Embryonic facial prominence (tissue), 1 donor: Measurements from ENCODE around the gene KLHL29.

ENCODE experiments used
- DNase-seq: peaks from one replicate; pipeline ENCODE4 v3.0.0-alpha.2; 2016; ENCODE audit errors: extremely low spot score

Gene KLHL29

DNA sequence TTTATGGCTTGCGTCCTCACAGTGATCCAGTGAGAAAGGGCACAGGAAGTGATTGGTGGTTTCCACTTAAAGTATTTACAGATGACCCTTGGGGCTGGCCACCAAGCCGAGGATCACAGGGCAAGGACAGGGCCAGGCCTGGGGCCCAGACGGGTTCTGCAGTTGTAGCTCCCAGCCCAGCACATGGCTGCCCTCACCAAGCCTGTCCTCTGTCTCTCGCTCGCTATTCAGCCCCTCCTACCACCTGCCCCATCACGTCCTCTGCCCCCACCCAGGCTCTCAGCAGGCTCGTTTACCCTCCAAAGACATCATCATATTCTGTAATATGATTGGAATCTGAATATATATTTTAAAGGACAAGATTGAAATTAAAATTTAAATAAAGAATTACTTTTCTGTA, 246.0 kb downstream of the KLHL29 start:
- no peak for DNase-seq

DNA sequence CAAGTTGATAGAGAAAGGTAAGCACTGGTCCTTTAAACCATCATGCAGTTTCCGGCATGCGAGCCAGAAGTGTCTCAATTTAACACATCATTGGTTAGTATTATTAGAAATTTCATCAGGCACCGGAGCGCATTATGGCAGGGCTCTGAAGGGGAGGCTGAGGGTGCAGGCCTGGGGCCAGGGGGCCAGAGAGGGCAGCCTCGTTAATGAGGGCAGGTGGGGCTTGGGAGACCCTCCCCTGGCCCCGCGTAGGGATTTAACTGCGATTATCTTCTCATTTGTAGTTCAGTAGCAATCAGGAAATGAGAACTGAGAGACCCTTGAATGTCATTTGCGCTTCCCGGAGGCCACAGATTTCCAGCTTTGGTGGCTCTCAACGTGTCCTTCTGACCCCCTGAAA, 246.4 kb downstream of the KLHL29 start:
- DNase-seq: no peak

DNA sequence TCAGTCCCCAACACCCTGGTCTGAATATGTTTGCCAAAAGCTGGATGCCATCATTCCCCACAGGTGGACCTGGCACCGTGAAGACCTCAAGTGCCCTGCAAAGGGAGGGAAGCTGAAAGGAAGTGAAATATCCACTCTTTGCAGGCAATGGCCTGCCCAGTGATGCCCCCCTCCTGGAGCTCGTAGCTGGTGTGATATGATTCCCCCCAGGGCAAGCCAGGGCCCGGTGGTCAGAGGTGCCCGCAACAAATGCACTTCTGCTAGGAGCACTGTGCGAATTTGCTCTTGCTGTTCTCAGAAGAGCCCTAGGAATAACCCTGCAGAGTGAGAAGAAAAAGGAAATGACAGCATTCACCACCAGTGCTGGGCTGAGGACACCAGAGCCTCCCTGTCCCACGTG, 247.4 kb downstream of the KLHL29 start:
- DNase-seq: no peak

DNA sequence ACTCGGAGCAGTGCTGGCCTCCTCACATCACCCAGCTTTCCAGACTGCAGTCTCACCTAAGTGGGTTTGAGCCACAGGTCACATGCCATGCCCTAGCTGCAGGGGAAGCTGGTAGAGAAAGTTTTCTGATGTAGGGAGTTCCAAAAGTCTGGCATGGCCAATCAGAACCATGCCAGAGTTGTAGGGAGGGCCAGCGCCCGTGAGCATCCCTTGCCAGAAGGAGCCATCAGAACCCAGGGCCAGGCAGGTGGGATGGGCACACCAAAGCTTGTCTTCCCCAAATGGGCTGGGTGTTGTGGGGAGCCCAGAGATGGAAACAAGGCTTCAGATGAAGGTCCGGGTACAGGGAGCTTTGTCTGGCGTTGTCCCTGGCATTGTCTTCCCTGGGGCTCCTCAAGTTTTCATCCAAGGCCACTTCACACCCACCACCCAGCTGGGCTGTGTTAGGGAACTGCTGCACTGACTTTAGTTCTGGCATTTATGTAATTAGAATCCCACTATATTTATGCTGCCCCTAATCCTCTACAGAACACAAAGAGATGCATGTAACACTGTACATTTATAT, 247.9 kb downstream of the KLHL29 start:
- no peak for DNase-seq

DNA sequence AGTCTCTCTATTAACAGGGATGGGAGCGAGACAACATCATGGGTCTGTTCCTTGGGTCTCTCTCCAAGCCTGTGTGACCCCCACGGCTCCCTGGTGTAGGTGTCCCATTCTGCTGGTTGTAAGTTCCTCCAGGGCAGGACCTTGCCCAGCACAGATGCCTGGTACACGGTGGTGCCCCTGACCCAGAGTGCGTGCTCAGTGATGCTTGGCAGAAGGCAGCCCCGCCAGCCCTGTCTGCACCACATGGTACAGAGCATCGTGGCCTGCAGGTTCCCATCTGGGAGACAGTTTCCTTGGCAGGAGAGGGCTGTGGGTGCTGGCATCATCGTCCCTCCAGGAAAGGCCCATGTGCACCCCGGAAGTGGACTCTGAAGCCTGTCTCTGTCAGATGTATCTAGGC, 249.0 kb downstream of the KLHL29 start:
- no peak for DNase-seq

DNA sequence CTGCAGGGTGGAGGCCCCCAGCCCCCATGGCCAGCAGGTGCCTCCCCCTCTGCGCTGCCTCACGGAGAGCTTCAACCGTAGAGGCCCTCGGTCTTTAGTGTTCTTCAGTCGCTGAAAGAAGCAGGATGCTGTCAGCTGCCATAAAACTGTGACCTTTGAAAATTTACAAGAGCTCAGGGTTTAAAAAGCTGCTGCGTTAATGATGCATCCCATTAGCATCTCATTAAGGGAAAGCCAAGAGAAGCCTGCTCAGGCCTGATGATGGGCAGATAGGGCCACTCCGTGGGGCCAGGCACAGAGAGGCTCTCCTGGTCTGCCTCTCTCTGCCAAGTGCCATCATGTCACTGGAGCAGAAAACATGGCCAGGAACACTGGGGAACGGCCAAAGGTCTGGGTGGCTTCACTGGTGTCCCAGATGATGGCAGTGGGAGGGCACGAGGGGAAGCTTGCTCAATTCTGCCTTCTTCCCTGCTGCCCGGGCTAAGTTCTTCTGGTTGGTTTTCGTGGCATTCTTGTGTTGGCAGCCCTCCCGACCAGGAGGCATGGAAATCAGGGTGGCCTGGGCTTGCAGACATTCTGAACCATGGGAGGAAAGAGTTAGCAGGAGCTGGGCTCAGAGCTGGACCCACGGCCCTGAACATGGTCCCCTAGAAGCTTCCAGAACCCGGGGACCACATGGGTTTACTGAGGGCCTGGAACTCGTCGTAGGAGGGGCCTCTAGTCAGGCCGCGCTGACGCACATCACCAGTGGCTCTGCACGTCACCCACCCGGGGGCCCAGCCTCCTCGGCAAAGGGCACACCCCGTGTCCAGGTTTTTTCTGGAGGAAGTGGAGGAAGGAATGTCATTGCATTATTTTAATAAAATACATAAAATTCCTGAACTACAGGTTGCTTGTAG, 250.7 kb downstream of the KLHL29 start:
- DNase-seq: no peak

DNA sequence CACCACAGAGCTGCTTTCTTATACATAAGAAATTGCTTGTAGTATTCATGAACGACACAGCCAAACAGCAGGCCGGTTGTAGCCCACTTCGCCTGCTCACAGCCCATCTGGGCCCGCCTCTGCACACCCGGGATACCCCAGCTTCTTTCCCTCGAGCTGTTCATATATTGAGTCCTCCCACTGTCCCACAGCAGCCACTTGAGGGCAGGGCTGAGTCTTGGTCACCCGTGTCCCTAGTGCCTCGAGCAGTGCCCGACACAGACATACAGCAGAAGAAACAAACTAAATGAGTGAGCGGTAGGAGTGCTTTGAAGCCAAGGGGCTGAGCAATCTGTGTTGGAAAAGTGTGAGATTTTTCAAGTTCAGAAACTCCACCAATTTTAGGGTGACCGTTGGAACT, 251.4 kb downstream of the KLHL29 start:
- no peak for DNase-seq

DNA sequence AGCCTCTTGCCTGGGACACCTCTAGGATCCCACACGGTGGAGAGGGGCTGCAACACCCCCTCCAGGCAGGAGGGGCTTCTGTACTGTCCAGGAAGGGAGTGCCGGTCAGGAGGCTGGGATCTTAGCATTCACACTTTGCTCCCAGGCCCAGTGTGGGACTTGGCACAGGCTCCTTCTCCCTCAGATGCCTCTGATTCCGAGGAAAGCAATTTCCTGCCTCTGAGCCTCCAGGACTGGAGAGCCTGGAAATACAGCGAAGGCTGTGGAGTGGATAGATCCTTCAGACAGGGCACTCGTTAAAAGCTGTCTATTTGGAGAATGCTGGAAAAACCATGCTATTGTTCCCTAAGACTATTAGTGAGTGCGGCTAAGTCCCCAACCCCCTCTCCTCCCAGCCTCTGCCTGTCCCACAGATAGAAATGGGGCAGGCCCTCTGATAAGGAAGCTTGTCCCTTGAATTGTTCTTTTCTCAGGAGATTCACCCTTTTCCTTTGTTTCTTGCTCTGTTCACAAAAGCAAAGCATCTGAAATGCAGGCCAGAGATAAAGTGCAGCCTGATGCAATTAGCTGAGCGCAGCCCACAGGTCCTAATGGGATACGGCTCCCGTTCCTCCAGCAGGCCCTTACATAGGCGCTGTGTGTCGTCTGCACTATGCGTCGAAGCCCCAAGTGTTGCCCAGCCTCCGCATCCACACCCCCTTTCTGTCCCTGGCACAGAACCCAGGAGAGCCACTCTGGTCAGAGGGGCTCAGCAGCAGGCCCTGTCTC, 252.2 kb downstream of the KLHL29 start:
- DNase-seq: no peak

DNA sequence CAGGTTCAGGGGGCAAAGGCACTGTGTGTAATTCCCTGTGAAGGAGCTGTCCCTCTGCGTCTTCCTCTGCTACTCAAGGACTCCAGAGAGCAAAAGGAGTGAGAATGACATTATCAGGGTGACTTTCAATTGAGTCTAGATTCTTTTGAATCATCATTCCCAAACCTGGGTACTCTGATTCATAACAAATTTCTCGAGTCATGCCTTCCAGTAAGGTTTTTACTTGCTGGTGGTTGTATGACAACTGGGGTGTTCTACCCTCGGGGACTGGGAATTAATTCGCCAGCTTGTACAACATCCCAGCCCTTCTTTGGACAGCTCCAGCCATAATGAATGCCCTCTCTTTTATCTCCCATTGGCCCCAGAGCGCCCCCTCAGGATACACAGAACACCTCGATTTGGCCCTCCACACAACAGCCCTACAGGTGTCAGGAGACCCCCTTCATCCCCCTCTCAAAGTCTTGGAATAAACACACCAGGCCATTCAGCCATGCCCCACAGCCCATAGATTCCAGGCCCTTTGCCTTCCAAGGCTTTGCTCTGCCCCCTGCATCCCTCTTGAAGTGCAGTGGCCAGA, 254.5 kb downstream of the KLHL29 start:
- no peak for DNase-seq

DNA sequence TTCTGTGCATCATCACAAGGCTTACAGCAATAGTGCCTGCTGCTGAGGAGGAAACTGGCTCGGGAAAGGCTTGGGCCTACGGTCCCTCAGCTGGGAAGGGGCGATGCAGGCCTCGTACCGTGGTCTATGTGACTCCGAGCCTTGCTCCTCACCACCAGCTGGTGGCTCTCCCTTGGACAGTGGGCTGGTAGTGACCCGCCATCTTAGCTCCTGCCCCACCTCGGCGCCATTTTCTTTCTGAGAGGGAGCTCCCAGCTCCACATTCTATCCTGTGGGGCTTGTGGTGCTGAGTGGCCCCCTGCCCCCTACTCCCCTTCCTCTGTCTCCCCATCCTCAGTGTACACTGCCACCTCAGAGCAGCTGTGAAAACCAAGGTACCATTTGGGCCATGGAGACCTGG, 255.7 kb downstream of the KLHL29 start:
- no peak for DNase-seq

DNA sequence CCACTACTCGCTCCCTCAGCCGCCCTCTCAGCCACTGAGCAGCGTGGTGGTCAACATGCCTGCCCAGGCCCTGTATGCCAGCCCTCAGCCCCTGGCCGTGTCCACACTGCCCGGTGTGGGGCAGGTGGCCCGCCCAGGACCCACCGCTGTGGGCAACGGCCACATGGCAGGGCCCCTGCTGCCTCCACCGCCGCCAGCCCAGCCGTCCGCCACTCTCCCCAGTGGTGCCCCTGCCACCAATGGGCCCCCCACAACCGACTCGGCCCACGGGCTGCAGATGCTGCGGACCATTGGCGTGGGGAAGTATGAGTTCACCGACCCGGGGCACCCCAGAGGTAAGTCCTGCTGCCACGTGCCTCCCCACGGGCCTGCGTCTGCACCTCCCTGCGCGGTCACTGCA, 257.5 kb downstream of the KLHL29 start:
- no peak for DNase-seq

DNA sequence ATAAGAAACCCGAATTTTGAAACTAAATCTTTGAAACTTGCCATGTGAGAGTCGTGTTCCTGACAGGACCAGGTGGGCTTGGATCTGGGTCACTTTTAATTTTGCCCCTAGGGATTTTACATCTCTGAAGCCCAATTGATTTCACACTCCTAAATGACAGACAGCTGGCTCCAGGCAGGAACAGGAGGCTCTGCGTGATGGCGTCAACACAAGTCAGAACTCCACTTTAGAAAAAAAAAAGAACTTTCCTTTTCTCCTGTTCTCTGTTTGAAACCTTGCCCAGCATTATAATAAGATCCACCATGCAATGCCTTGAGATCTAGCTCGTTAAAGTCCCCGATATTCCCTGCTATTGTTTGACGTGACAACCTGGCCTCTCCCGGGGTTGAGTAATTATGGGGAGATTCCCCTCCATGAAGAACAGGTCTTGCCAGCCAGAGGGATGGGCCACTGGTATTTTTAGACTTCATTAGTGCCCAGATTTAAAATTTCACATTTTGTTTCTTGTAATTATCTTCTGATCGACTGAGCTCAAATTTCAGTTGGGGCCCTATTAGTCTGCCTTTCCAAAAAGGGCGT, 260.3 kb downstream of the KLHL29 start:
- DNase-seq: no peak

DNA sequence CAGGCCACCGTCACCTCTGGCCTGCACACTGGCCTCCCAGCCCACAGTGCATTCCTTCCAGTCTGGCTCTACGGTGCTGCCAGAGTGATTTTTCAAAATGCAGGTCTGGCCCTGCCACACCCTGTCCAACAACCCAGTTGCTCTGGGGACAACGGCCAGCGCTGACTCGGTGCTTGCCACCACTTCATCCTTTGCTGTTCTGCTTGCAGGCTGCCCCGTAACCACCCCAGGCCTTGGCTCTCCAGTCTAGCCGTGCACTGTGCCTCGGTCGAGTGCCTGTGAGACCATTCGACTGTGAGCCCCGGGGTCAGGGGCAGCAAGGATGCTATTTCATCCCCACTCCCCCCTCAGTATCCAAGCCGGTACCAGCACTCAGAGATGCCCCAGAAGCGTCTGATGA, 262.6 kb downstream of the KLHL29 start:
- no peak for DNase-seq

DNA sequence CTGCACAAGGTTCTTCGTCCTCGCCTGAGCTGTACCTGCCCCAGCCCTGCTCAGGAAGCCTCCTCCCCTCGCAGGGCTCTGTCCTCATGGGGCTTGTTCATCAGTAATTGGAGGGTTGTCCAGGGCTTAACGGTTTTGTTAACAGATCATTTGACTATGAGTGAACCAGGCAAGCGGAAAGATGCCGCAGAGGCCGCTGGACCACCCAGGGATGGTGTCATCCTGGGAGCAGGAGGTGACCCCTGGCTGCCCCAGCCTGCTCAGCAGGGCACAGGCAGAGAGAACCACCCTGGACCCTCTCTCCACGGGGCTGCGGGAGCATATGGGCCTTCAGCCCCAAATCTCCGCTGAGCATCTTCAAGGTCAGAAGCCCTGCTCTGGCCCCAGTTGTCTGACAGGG, 264.3 kb downstream of the KLHL29 start:
- DNase-seq: no peak

DNA sequence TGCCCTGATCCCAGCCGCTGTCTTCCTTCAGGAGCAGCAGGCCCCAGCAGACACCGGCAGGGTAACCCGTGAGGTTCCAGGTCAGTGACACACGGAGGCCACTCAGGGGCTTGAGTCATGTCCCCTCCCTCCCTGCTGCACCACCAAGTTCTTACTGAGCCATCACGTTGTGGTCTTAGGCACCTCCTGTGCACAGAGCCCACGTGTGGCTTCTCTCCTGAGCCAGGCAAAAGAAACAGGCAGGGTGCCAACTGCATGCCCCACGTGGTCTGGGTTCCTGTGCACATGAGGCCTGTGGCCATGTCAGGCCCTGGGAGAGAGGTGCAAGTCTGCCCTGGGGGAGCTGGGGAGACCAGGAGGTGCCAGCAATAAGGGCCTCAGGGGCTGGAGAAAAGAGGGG, 264.8 kb downstream of the KLHL29 start:
- no peak for DNase-seq

DNA sequence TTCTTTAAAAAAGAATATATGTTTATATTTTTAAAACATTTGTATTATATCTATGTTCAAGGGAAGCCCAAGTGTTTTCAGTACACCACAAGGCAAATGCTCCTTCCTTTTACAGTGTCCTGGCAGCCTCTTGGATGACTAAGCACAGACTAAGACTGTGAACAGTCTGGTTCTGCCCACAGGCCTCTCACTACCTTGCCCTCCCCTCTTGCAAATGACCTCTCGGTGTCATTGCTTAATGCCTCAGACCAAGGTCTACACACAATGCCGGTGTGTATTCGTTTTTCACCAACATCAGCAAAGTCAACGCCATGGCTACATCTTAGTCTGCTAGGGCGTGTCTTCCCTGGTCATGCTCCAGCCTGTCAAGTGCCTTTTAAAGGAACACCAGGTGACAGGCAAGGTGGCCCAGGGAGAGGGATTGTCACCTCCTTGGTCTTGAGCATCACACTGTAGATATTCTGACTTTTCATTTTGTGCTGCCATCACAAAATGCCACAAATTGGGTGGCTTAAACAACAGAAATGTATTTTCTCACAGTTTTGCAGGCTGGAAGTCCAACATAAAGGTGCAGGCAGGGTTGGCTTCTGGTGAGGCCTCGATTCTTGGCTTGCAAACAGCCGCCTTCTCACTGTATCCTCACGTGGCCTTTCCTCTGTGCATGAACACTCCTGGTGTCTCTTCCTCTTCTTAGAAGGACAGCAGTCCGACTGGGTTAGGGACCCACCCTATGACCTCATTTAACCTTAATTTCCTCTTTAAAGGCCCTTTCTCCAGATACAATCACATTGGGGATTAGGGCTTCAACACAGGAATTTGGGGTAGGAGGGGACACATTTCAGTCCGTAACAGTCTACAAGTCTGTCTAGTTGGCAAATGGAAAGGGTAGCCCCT, 266.5 kb downstream of the KLHL29 start:
- no peak for DNase-seq

DNA sequence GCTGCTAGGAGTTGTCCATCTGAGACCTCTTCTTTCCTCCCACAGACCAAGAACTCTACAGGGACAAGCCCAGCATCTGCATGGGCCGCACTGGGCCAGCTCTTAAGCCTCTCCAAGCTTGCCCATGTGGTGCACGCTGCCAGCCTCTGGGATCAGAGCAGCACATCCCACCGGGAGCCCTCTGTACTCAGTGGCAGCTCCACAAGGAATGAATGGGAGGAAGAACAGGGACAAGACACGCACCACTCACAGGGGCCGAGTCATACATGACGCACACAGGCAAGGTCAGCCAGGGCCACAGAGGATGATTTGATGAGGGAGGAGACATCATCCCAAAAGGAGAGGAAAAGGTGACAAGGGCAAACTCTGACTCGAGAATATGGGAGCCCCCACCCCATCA, 268.3 kb downstream of the KLHL29 start:
- DNase-seq: no peak

DNA sequence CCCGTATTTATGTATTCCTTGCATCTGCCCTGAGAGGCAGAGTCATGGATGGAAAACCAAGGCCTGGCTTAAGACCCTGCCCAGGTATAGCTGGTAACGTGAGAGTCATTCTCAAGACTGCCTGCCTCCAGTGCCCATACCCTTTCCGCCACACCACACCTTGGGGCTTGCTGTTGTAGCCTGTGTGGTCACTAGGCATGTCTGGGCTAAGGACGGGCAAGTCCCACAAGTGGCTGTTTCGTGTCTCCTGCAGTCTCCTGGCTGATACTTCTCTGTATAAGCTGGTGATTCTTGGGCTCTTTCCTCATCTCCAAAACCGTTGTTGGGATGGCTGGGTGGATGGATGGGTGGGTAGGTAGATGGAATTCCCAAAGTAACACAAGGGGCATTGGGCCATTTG, 269.8 kb downstream of the KLHL29 start:
- DNase-seq: no peak

DNA sequence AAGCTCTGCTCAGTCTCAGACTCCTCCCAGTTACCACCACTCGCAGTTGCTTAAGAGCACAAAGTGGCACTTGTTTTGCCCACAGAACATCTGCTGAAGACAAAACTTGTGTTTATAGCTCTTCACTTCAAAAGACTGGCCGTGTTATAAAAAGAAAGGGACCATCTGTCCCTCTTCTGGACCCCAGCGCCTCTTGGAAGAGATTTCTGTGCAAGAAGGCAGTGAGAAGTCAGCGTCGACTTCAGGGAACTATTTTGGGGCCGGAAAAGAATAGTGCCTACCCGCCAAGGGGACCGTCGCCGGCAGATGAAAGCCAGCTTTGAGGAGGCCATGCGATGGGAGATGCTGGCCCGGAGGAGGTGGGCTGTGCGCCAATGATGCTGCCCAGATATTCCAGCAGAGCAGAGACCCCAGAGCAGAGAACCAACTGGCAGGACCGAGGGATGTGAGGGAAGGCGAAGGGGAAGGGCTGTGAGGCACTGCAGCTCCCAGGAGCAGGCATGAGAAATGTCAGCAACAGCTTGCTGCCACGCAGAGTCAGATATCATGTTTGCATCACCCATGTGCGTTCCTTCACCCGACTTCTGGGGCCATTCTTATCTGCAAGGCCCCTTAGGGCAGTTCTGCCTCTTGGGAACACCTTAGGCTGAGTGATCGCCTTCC, 271.1 kb downstream of the KLHL29 start:
- DNase-seq: no peak

DNA sequence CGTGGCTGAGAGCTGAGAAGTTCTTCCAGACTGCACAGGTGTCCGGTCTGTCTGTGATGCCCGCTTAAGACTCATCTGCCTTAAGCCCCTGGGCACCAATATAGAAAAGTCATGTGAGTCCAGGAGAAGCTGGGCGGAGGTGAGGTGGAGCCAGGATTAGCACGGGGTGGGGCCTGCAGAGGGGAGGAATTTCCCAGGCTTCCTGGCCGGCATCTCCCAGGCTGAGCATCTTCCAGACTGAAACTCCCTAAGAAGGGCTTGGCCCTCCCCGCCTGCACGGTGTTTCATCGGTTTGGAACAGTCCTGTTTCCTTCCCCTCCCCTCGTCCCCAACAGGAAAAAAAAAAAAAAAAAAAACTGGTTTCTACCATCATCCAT, 271.6 kb downstream of the KLHL29 start:
- no peak for DNase-seq

DNA sequence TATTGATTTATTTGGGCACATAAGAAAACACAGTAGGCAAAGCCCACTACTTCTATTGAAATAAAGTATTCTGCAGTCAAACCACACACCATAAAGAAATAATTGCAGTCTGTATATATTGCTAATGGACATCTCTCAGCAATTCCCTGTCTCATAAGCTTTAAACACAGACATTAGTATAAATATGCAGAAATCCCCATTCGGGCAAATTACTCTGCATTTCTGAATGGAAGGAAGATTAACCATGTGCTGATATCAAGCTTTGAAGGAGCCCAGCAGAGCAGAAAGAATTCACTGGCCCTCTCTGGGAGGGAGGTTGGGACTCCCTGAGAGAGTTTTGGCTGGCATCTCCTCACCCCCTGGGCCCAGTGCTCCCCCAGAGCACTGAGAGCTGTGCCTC, 272.4 kb downstream of the KLHL29 start:
- no peak for DNase-seq
